Smooth muscle cell (in vitro differentiated cells): Measurements from ENCODE around the gene ZNF430. TPM values are rescaled to one million over a fixed set of nuclear protein-coding genes. Genes with fewer than 3 reads are reported as not detected.

Source experiments
- DNase-seq: peaks from one replicate; lab custom pipeline; 2025; ENCODE audit not compliant: unreplicated experiment; lab: John Stamatoyannopoulos, UW
- H2AFZ ChIP-seq: fragments of 200-600 bp; sonication (generic); 2 replicates; pipeline ENCODE4 v1.6.0; 2016; ENCODE audit warnings: antibody characterized with exemption, low read depth, mild to moderate bottlenecking
- H3F3A ChIP-seq: fragments of 200-600 bp; sonication (generic); 2 replicates; pipeline ENCODE4 v1.6.0; 2017; ENCODE audit warnings: antibody characterized with exemption, low read depth
- H3K27ac ChIP-seq: fragments of 200-600 bp; sonication (generic); 2 replicates; pipeline ENCODE4 v1.5.1; 2016; ENCODE audit warnings: low read depth, mild to moderate bottlenecking
- H3K27me3 ChIP-seq: fragments of 200-600 bp; sonication (generic); 2 replicates; pipeline ENCODE4 v1.6.1; 2016; ENCODE audit warnings: low read depth, mild to moderate bottlenecking
- H3K36me3 ChIP-seq: fragments of 200-600 bp; sonication (generic); 2 replicates; pipeline ENCODE4 v1.5.1; 2016; ENCODE audit warnings: low read depth
- H3K4me1 ChIP-seq: fragments of 200-600 bp; sonication (generic); 2 replicates; pipeline ENCODE4 v1.5.1; 2016; ENCODE audit warnings: low read depth
- H3K4me2 ChIP-seq: fragments of 200-600 bp; sonication (generic); 2 replicates; pipeline ENCODE4 v1.6.0; 2016; ENCODE audit warnings: mild to moderate bottlenecking
- H3K4me3 ChIP-seq: fragments of 200-600 bp; sonication (generic); 2 replicates; pipeline ENCODE4 v1.5.1; 2016; ENCODE audit warnings: mild to moderate bottlenecking
- H3K79me2 ChIP-seq: fragments of 200-600 bp; sonication (generic); 2 replicates; pipeline ENCODE4 v1.6.0; 2016; ENCODE audit warnings: low read depth, mild to moderate bottlenecking
- H3K9ac ChIP-seq: fragments of 200-600 bp; sonication (generic); 2 replicates; pipeline ENCODE4 v1.6.0; 2016; ENCODE audit warnings: low read depth
- H3K9me3 ChIP-seq: fragments of 200-600 bp; sonication (generic); replicated peaks from 2 replicates; pipeline ENCODE4 v1.5.1; 2016; ENCODE audit warnings: low read depth
- H4K20me1 ChIP-seq: fragments of 200-600 bp; sonication (generic); 2 replicates; pipeline ENCODE4 v1.6.0; 2016; ENCODE audit warnings: low read depth
- CTCF ChIP-seq: fragments of 200-600 bp; sonication (generic); IDR thresholded peaks from 2 replicates; pipeline ENCODE4 v1.5.1; 2017; ENCODE audit warnings: borderline replicate concordance, mild to moderate bottlenecking, antibody characterized with exemption; ENCODE audit not compliant: insufficient read depth, poor library complexity, severe bottlenecking
- WGBS: methylation state at CpG from one replicate; pipeline ENCODE4 v1.1.7; 2016; ENCODE audit warnings: low lambda C conversion rate; 5-methylcytosine and 5-hydroxymethylcytosine counted together
- polyA plus RNA-seq: library from polyadenylated mRNA; unstranded; fragments of >200 nt; fragmentation: Nextera tagmentation; extraction: Ambion mirVana; gene quantifications from 2 replicates; pipeline ENCODE4 v1.2.1, GENCODE V29; 2016
- total RNA-seq: library from RNA; depleted of rRNA; stranded (reverse); fragments of >200 nt; gene quantifications from 2 replicates; pipeline ENCODE4 v1.2.3, GENCODE V29; 2014

The ZNF430 gene
- total and polyA plus RNA-seq, 2 experiments from 2014 or later, result 13.4 to 16.8 TPM

GRCh38 chr19:21046489-21046888, 26.0 kb downstream of the ZNF430 start:
- Histone ChIP-seq H3K79me2 (peaks cover 72% of the 10 kb centered on the region), H3K36me3 (peaks cover 56% of the 10 kb centered on the region), H3K4me3 (no peak overlapping the region), H3K9ac (no peak overlapping the region), H4K20me1 (no peaks in the 10 kb centered on the region), H3K9me3 (peaks cover 15% of the 10 kb centered on the region), H3K4me2 (no peak overlapping the region), H3F3A (no peaks in the 10 kb centered on the region), H2AFZ (no peak overlapping the region), H3K4me1 (no peaks in the 10 kb centered on the region), H3K27me3 (no peaks in the 10 kb centered on the region), H3K27ac (no peak overlapping the region)
- 98% methylated on average over 3 of the region's 3 CpGs for WGBS
- DNase-seq, result no peak
- TF ChIP-seq CTCF, result no peak

GRCh38 chr19:21047716-21048115, 27.3 kb downstream of the ZNF430 start:
- TF ChIP-seq CTCF, result no peak
- H3K27ac ChIP-seq, result no peak overlapping the region
- H2AFZ ChIP-seq, result no peak overlapping the region
- H3K9ac ChIP-seq, result no peak overlapping the region
- peaks cover 67% of the 10 kb centered on the region for H3K79me2 ChIP-seq
- H4K20me1 ChIP-seq, result no peaks in the 10 kb centered on the region
- peaks cover 50% of the 10 kb centered on the region for H3K36me3 ChIP-seq
- H3K27me3 ChIP-seq, result no peaks in the 10 kb centered on the region
- peaks cover 15% of the 10 kb centered on the region for H3K9me3 ChIP-seq
- no peaks in the 10 kb centered on the region for H3K4me1 ChIP-seq
- H3K4me2 ChIP-seq, result no peak overlapping the region
- H3K4me3 ChIP-seq, result no peak overlapping the region
- 99% methylated on average over 2 of the region's 2 CpGs for WGBS
- no peak for DNase-seq
- no peaks in the 10 kb centered on the region for H3F3A ChIP-seq

- Histone ChIP-seq H3K27ac (no peak overlapping the region), H4K20me1 (no peaks in the 10 kb centered on the region), H3K9me3 (peaks cover 28% of the 10 kb centered on the region), H2AFZ (no peak overlapping the region), H3F3A (no peaks in the 10 kb centered on the region), H3K79me2 (peaks cover 22% of the 10 kb centered on the region), H3K4me3 (no peak overlapping the region), H3K36me3 (peaks cover 52% of the 10 kb centered on the region), H3K27me3 (no peaks in the 10 kb centered on the region), H3K9ac (no peak overlapping the region), H3K4me2 (no peak overlapping the region), H3K4me1 (no peaks in the 10 kb centered on the region)
- no peak for DNase-seq
- TF ChIP-seq CTCF, result no peak
- 97% methylated on average over 5 of the region's 5 CpGs for WGBS
Measured at GRCh38 chr19:21052902-21053301, 32.4 kb downstream of the ZNF430 start.

GRCh38 chr19:21065336-21065735, 44.9 kb downstream of the ZNF430 start:
- Histone ChIP-seq H3K9me3 (peaks cover 7% of the 10 kb centered on the region), H3K4me2 (no peak overlapping the region), H3K27ac (no peak overlapping the region), H3K4me1 (no peaks in the 10 kb centered on the region), H3K9ac (no peak overlapping the region), H3K4me3 (no peak overlapping the region), H4K20me1 (no peaks in the 10 kb centered on the region), H3K27me3 (no peaks in the 10 kb centered on the region), H3K36me3 (peaks cover 12% of the 10 kb centered on the region), H3F3A (no peaks in the 10 kb centered on the region), H2AFZ (no peak overlapping the region), H3K79me2 (no peaks in the 10 kb centered on the region)
- TF ChIP-seq CTCF, result no peak
- DNase-seq, result no peak
